Left ventricle myocardium inferior (tissue), 1 donor: ENCODE measurements around the gene PRKD1. TPM values are rescaled to one million over a fixed set of nuclear protein-coding genes. Genes with fewer than 3 reads are reported as not detected.
"Not testable (repeated sequence)": the region's sequence is repeated elsewhere in the genome, so short reads cannot be mapped to it uniquely, and the experiment has no call there.

Experiments used
- DNase-seq: peaks from one replicate; pipeline ENCODE4 v3.0.0-alpha.2; 2020
- H3K27ac ChIP-seq: fragments of 200-600 bp; replicated peaks from 2 replicates; pipeline ENCODE4 v1.8.0; 2021
- H3K27me3 ChIP-seq: fragments of 200-600 bp; 2 replicates; pipeline ENCODE4 v1.8.0; 2021; ENCODE audit warnings: low read depth
- H3K36me3 ChIP-seq: fragments of 200-600 bp; 2 replicates; pipeline ENCODE4 v1.8.0; 2021
- H3K4me1 ChIP-seq: fragments of 200-600 bp; 2 replicates; pipeline ENCODE4 v1.8.0; 2021
- H3K4me3 ChIP-seq: fragments of 200-600 bp; 2 replicates; pipeline ENCODE4 v1.8.0; 2021; ENCODE audit warnings: mild to moderate bottlenecking, moderate library complexity
- H3K9me3 ChIP-seq: fragments of 200-600 bp; replicated peaks from 2 replicates; pipeline ENCODE4 v1.8.0; 2021
- CTCF ChIP-seq: fragments of 200-600 bp; IDR thresholded peaks from 2 replicates; pipeline ENCODE4 v1.8.0; 2021; ENCODE audit warnings: antibody characterized with exemption, mild to moderate bottlenecking, borderline replicate concordance
- intact Hi-C: fragments of 100-400 bp; cut with micrococcal nuclease; formaldehyde crosslinking; loops from one replicate; pipeline ENCODE4 v1.11.0; 2022
- total RNA-seq: library from RNA; stranded (reverse); fragmentation: NEBNext Ultra II Directional; extraction: Animal tissue kit (Norgen Biotek cat#: 25700); gene quantifications from one replicate; pipeline ENCODE4 v1.2.1, GENCODE V29; 2021
- donor health status: DM: no; HTN: yes; CAD: no; lungs with severe emphysema.

The PRKD1 gene
- total RNA-seq, 1 donor from 2014 or later: 3.1 TPM

GRCh38 chr14:29788093-29788492, 139.6 kb downstream of the PRKD1 start:
- no peak for DNase-seq
- TF ChIP-seq CTCF: no peak

DNA sequence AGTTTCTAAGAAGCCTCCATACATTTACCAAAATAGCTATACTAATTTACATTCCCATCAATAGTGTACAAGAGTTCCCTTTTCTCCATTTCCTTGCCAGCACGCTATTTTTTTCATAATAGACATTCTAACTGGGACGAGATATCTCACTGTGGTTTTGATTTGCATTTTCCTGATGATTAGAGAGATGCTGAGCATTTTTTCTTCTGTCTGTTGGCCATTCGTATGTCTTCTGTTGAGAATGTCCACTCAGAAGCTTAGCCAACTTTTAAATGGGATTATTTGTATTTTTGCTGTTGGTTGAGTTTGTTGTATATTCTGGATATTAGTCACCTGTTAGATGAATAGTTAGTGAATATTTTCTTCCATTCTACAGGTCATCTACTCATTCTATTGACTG, 144.1 kb downstream of the PRKD1 start:
- Histone ChIP-seq H3K27me3 (no peaks in the 10 kb centered on the region), H3K27ac (no peak overlapping the region), H3K9me3 (peaks cover 57% of the 10 kb centered on the region), H3K36me3 (no peaks in the 10 kb centered on the region), H3K4me1 (no peaks in the 10 kb centered on the region), H3K4me3 (no peak overlapping the region)
- DNase-seq: no peak
- TF ChIP-seq CTCF: no peak
- intact Hi-C loops: no loop called here

More at GRCh38 chr14:29788093-29788492, 139.6 kb downstream of the PRKD1 start:
- Histone ChIP-seq H3K4me3 (no peak overlapping the region), H3K27ac (no peak overlapping the region), H3K9me3 (peaks cover 19% of the 10 kb centered on the region), H3K27me3 (no peaks in the 10 kb centered on the region), H3K4me1 (no peaks in the 10 kb centered on the region), H3K36me3 (no peaks in the 10 kb centered on the region)
- intact Hi-C loops: no loop called here

- Histone ChIP-seq H3K27me3 (no peaks in the 10 kb centered on the region), H3K4me1 (no peaks in the 10 kb centered on the region), H3K4me3 (no peak overlapping the region), H3K9me3 (peaks cover 71% of the 10 kb centered on the region), H3K36me3 (no peaks in the 10 kb centered on the region), H3K27ac (no peak overlapping the region)
- no peak for DNase-seq
- intact Hi-C loops: no loop called here
- TF ChIP-seq CTCF: no peak
Measured at GRCh38 chr14:29782041-29782440, 145.6 kb downstream of the PRKD1 start.

GRCh38 chr14:29777142-29777541, 150.5 kb downstream of the PRKD1 start:
- intact Hi-C loops, H3K4me3 ChIP-seq, H3K36me3 ChIP-seq, H3K4me1 ChIP-seq, H3K27ac ChIP-seq, DNase-seq, H3K27me3 ChIP-seq: not testable (repeated sequence)
- peaks cover 70% of the 10 kb centered on the region for H3K9me3 ChIP-seq

GRCh38 chr14:29773990-29774389, 153.7 kb downstream of the PRKD1 start:
- Histone ChIP-seq H3K27me3 (no peaks in the 10 kb centered on the region), H3K4me1 (no peaks in the 10 kb centered on the region), H3K27ac (no peak overlapping the region), H3K9me3 (peaks cover 56% of the 10 kb centered on the region), H3K4me3 (no peak overlapping the region), H3K36me3 (no peaks in the 10 kb centered on the region)
- DNase-seq: no peak
- intact Hi-C loops: no loop called here
- TF ChIP-seq CTCF: no peak

- no peak for DNase-seq
Measured at GRCh38 chr14:29763342-29763858, 164.2 kb downstream of the PRKD1 start.

More at GRCh38 chr14:29763342-29763858, 164.2 kb downstream of the PRKD1 start:
- intact Hi-C loops: no loop called here
- no peaks in the 10 kb centered on the region for H3K36me3 ChIP-seq
- TF ChIP-seq CTCF: no peak
- H3K27me3 ChIP-seq: no peaks in the 10 kb centered on the region
- no peak overlapping the region for H3K4me3 ChIP-seq
- no peaks in the 10 kb centered on the region for H3K4me1 ChIP-seq
- H3K27ac ChIP-seq: no peak overlapping the region
- H3K9me3 ChIP-seq: peaks cover 13% of the 10 kb centered on the region
